Activated naive CD8-positive, alpha-beta T cell (primary cell): ENCODE results near the gene TARBP1.
A peak's percentile ranks its signal among the peaks of the same experiment; 100 is the strongest.

Experiments used
- H3K27ac Mint-ChIP-seq: one replicate; pipeline ENCODE4 v1.8.0; 2021; ENCODE audit warnings: mixed read lengths
- H3K27me3 Mint-ChIP-seq: one replicate; pipeline ENCODE4 v1.8.0; 2021; ENCODE audit warnings: mixed read lengths
- H3K36me3 Mint-ChIP-seq: one replicate; pipeline ENCODE4 v1.8.0; 2021; ENCODE audit warnings: mixed read lengths
- H3K4me1 Mint-ChIP-seq: one replicate; pipeline ENCODE4 v1.8.0; 2021; ENCODE audit warnings: low read depth, mixed read lengths
- H3K4me3 Mint-ChIP-seq: one replicate; pipeline ENCODE4 v1.8.0; 2021; ENCODE audit warnings: mild to moderate bottlenecking, mixed read lengths
- H3K9me3 Mint-ChIP-seq: one replicate; pipeline ENCODE4 v1.8.0; 2021; ENCODE audit warnings: low read depth, mixed read lengths

TARBP1 gene

GRCh38 chr1:234498448-234499118 lies 19.6 kb upstream of the TARBP1 start:
- Mint-ChIP-seq H3K4me3 (no peak overlapping the region), H3K27ac (no peak overlapping the region), H3K4me1 (peaks cover 28% of the 10 kb centered on the region), H3K27me3 (no peaks in the 10 kb centered on the region), H3K36me3 (no peaks in the 10 kb centered on the region), H3K9me3 (no peaks in the 10 kb centered on the region)

DNA sequence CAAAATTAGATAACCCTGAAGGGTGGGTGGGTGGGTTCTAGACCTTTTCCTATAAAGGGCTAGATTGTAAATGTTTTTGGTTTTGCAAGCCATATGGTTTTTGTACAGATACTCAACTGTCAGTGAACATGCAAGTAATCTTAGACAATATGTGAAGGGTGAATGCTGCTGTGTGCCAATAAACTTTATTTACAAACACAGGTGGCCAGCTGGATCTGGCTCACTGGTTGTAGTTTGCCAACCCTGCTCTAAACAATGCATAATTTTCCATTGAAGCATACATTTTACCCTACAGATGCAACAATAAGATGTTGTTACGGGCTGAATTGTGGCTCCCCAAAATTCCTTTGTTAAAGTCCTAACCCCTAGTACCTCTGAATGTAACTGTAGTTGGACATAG lies 18.6 kb upstream of the TARBP1 start:
- no peak overlapping the region for H3K4me3 Mint-ChIP-seq
- no peak overlapping the region for H3K27ac Mint-ChIP-seq
- no peaks in the 10 kb centered on the region for H3K9me3 Mint-ChIP-seq
- H3K4me1 Mint-ChIP-seq = peaks cover 28% of the 10 kb centered on the region
- no peaks in the 10 kb centered on the region for H3K36me3 Mint-ChIP-seq
- H3K27me3 Mint-ChIP-seq = no peaks in the 10 kb centered on the region

DNA sequence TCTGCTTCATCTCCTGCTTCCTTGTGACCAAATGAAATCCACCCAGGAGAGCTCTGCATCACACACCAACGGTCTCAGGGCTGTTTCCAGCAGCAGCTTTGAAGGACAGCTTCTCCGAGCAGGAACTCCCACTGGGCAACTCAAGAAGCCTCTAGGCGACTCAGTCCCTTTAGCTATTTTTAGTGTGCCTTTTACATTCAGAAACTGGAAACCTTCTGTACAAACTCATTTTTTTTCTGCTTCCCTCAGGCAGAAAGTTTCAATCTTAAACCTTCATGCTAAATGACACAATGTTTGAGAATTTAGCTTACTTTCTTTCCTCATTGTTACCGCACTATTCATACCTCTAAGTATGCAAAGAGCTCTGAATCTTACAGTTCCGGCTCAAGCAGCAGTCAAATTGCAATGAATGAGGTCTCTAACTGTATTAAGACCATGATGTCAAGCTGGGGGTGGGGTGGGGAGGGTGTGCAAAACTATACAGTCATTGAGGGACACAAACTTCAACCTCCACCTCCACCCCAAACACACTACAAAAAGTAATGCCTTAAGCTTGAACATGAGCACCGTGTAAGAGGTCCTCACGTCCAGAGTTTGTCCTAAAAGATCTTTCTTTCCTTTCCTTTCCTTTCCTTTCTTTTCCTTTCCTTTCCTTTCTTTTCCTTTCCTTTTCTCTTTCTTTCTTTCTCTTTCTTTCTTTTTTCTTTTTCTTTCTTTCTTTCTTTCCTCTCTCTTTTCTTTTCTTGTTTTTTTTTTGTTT lies 16.4 kb upstream of the TARBP1 start:
- H3K4me1 Mint-ChIP-seq = peaks cover 25% of the 10 kb centered on the region
- no peaks in the 10 kb centered on the region for H3K36me3 Mint-ChIP-seq
- no peaks in the 10 kb centered on the region for H3K27me3 Mint-ChIP-seq
- H3K9me3 Mint-ChIP-seq = no peaks in the 10 kb centered on the region
- H3K27ac Mint-ChIP-seq = no peak overlapping the region
- H3K4me3 Mint-ChIP-seq = no peak overlapping the region

GRCh38 chr1:234494049-234494448 lies 15.1 kb upstream of the TARBP1 start:
- no peaks in the 10 kb centered on the region for H3K36me3 Mint-ChIP-seq
- H3K9me3 Mint-ChIP-seq = no peaks in the 10 kb centered on the region
- H3K27me3 Mint-ChIP-seq = no peaks in the 10 kb centered on the region
- H3K4me1 Mint-ChIP-seq = peaks cover 20% of the 10 kb centered on the region
- H3K4me3 Mint-ChIP-seq = no peak overlapping the region
- no peak overlapping the region for H3K27ac Mint-ChIP-seq

DNA sequence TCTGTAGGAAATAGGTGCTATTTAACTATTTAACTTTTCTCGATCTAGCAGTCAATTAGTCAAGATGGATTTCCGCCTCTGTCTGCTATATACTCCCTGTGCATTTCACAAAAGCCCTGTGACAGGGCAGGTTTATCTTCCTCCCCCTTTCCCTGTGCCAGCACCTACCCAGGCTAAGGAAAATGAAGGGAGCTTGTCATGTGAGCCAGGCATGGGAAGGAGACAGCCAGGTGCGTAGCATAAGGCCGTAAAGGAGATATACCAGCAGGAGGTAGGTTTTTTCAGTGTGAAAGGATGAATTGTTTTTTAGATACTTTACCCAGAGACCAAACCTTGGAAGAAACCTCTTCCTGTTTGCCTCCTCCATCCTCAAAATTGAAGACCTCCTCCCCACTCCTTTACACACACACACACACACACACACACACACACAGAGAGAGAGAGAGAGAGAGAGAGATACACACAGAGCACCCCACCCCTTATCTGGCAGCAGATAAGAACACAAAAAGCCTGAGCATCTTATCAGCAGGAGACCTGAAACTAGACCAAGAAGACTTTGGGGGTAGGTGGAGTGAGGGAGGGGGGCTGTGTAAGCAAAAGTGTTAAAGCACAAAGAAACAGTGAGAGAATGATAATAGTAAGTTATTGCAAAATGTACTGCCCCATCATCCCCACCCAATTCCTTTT lies 12.0 kb upstream of the TARBP1 start:
- Mint-ChIP-seq H3K4me3 (no peak overlapping the region), H3K4me1 (peaks cover 33% of the 10 kb centered on the region), H3K27me3 (no peaks in the 10 kb centered on the region), H3K36me3 (no peaks in the 10 kb centered on the region), H3K9me3 (no peaks in the 10 kb centered on the region), H3K27ac (no peak overlapping the region)

DNA sequence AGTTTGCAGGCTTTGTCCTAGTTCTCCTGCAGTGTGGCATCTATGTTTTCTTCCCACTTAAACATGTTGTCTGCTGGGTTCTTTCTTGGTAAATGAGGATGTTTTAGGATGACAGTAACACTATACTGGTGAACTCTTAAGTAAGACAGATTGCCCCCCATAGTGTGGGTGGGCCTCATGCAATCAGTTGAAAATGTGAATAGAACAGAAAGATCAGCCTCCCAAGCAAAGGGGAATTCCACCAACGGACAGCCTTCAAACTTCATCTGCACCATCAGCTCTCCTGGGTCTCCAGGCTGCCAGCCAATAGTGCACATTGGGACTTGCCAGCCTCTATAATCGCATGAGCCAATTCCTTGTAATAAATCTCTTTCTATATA lies 10.7 kb upstream of the TARBP1 start:
- Mint-ChIP-seq H3K27me3 (no peaks in the 10 kb centered on the region), H3K27ac (no peak overlapping the region), H3K4me3 (no peak overlapping the region), H3K4me1 (peaks cover 33% of the 10 kb centered on the region), H3K36me3 (no peaks in the 10 kb centered on the region), H3K9me3 (no peaks in the 10 kb centered on the region)

DNA sequence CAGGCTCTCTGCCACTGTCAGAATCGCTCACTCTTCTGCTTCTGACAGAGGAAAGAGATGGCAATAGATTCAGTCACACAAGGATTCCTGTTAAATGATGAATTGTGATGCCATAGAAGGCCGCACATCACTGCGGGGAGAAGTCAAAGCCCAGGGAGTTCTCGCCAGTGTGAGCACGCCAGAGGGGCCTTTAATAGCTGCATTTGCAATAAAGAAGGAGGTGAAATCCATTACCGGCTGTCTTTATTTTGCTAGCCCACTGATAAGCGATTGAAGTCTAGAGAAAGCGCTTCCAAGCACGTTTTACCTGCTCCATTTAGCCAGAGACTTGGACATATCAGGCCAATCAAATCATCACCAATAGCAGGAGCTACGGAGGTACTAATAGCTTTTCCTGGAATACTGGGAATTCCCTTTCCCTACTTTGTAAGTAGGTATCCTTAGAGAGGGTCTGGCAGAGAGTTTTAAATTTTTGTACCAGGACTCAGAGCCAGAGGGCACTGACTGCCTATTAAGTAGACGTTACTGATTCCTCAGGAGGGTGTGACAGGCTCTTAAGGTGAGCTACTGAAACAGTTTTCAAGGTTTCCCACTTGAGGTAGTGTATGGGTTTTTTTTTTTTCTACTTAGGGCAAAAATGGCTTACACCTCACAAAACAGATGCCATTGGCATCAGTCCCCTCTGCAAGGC lies 10.2 kb upstream of the TARBP1 start:
- Mint-ChIP-seq H3K4me3 (no peak overlapping the region), H3K9me3 (no peaks in the 10 kb centered on the region), H3K27me3 (no peaks in the 10 kb centered on the region), H3K36me3 (no peaks in the 10 kb centered on the region), H3K4me1 (peaks cover 33% of the 10 kb centered on the region), H3K27ac (no peak overlapping the region)

DNA sequence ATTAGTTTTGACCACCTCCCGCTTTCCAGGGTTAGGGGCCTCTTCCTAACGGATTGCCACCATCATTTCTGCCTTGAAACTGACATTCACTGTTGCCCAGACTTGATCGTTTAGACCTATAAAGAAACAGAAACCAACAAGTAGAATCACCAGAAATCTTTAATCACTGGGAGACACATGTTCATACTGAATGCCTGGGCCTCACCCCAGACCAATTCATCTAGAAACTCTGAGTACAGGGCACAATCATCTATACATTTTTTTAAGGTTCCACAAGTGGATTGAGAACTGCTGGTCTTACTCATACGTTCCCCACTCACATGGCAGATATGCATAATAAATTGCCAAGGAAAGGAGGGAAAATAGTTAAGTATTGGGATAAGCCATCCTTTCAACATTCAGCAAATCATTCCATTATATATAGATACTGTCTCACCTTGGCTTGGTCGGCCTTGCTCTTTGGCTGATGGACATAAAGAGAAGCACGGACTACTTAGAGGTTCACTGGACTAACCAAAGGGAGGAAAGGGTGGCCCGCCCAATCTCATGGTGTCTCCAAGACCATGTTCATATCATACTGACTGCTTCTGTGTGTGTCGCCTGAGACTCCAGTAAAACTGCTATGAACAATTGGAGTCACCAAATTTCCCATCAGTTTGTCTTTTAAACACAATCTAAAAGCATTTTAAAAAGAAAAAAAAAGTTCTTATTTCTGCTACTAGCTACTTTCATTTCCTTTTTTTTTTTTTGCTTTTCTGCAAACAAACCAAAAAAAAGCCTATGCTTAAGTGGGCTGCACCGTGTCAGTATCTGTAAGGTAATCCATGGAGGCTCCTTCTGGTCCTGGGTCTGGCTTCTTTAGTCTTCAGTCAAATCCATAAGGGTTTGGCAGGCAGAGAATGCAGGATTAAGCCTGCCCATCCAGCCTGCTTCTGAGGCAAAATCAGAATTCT lies 9.4 kb upstream of the TARBP1 start:
- H3K4me1 Mint-ChIP-seq = peaks cover 33% of the 10 kb centered on the region
- peak overlapping the region; percentile 76 for H3K27ac Mint-ChIP-seq
- H3K36me3 Mint-ChIP-seq = no peaks in the 10 kb centered on the region
- H3K27me3 Mint-ChIP-seq = no peaks in the 10 kb centered on the region
- H3K4me3 Mint-ChIP-seq = no peak overlapping the region
- no peaks in the 10 kb centered on the region for H3K9me3 Mint-ChIP-seq

- H3K27me3 Mint-ChIP-seq = no peaks in the 10 kb centered on the region
- peaks cover 33% of the 10 kb centered on the region for H3K4me1 Mint-ChIP-seq
- H3K4me3 Mint-ChIP-seq = no peak overlapping the region
- H3K36me3 Mint-ChIP-seq = no peaks in the 10 kb centered on the region
- H3K9me3 Mint-ChIP-seq = no peaks in the 10 kb centered on the region
- H3K27ac Mint-ChIP-seq = no peak overlapping the region
These were observed 8.2 kb upstream of the TARBP1 start for GRCh38 chr1:234486858-234487840.

GRCh38 chr1:234484991-234485739 lies 6.2 kb upstream of the TARBP1 start:
- Mint-ChIP-seq H3K4me3 (no peak overlapping the region), H3K27ac (no peak overlapping the region), H3K27me3 (no peaks in the 10 kb centered on the region), H3K9me3 (no peaks in the 10 kb centered on the region), H3K36me3 (no peaks in the 10 kb centered on the region), H3K4me1 (peaks cover 22% of the 10 kb centered on the region)

DNA sequence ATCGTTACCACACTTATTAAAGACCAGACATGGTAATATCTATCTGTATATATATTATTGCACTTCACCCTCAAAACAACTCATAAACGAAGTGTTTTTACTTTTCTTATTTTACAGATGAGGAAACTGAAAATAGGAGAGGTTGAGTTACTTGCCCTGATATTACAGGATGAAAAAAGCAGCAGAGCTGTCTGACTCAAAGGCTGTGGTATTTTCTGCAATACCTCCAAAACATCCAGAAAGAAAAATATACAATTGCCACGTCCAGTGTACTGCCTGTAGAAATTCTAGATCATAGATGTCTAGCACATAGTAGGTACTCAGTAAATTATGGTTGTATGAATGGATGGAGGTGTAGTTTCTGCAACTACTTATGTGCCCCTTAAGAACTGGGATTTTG lies 5.2 kb upstream of the TARBP1 start:
- H3K4me1 Mint-ChIP-seq = peaks cover 22% of the 10 kb centered on the region
- no peak overlapping the region for H3K27ac Mint-ChIP-seq
- H3K9me3 Mint-ChIP-seq = no peaks in the 10 kb centered on the region
- no peaks in the 10 kb centered on the region for H3K36me3 Mint-ChIP-seq
- no peak overlapping the region for H3K4me3 Mint-ChIP-seq
- H3K27me3 Mint-ChIP-seq = no peaks in the 10 kb centered on the region

DNA sequence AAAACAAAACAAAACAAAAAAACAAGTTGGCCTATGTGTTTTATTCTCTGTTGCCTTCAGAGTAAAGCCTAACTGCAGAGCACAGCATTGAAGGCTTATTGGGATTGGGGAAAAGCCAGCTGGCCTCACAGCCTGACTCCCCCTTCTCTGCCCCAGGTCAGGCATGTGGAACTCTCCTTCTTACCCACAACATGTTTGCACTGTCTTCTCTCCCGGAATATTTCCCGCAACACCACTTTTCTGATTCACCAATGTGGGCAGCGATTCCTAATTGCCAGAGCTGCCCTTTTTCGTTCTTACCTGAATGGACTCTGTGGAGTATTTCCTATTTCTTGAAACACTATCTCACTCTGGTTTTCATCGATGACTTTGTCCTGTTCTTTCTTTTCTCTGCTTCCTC lies 2.8 kb upstream of the TARBP1 start:
- no peaks in the 10 kb centered on the region for H3K27me3 Mint-ChIP-seq
- no peaks in the 10 kb centered on the region for H3K9me3 Mint-ChIP-seq
- H3K4me3 Mint-ChIP-seq = no peak overlapping the region
- peaks cover 17% of the 10 kb centered on the region for H3K4me1 Mint-ChIP-seq
- no peak overlapping the region for H3K27ac Mint-ChIP-seq
- no peaks in the 10 kb centered on the region for H3K36me3 Mint-ChIP-seq

DNA sequence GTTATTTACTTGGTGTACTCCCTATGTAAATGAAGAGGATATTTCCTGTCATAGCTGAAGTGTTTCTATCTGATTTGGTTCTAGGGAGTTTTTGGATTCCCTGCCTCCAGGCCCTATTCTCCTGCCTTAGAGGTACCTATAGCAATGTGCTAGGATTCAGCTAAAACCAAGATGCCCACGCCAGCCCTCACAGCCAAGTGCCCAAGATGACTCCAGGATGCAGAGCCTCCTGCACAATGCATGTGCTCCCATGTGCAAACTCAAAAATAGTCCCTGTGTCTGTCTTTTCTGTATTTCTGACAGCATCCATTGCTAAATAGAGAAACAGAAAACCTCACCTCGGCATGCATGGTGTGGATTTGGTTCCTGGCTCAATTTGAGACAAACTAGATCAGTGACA lies 887 bp upstream of the TARBP1 start:
- H3K27ac Mint-ChIP-seq = peak overlapping the region; percentile 88

More for the DNA sequence above, 887 bp upstream of the TARBP1 start:
- Mint-ChIP-seq H3K27me3 (no peaks in the 10 kb centered on the region), H3K4me3 (peak overlapping the region; percentile 75), H3K36me3 (peaks cover 6% of the 10 kb centered on the region), H3K9me3 (no peaks in the 10 kb centered on the region), H3K4me1 (peaks cover 32% of the 10 kb centered on the region)
